Measurements from ENCODE around the gene SYNRG. TPM values are rescaled to one million over a fixed set of nuclear protein-coding genes. Genes with fewer than 3 reads are reported as not detected.

The SYNRG gene
- total and polyA plus RNA-seq, 4 donors = 5.9 to 67.4 (median 22.3) TPM

GRCh38 chr17:37568350-37569053 is 40.7 kb downstream of the SYNRG start:
- no peak overlapping the region for H3K9ac ChIP-seq (ENCODE audit: insufficient read depth in 1 of 2, low read length in 2 of 2)
- H3K27me3 ChIP-seq (ENCODE audit: control insufficient read depth in 3 of 3, insufficient read depth in 3 of 3, low read length in 2 of 3) = no peaks in the 10 kb centered on the region
- 97 to 99% methylated on average over 2 of the region's 2 CpGs for WGBS, 2 donors
- no peak for ATAC-seq (ENCODE audit: insufficient read depth, low FRiP score)
- H3K9me3 ChIP-seq (ENCODE audit: control insufficient read depth in 4 of 4, insufficient read depth in 3 of 4, low read length in 3 of 4) = no peaks in the 10 kb centered on the region
- no peak for DNase-seq
- no peak for TF ChIP-seq CTCF (IDR thresholded peaks at IDR 0.05; ENCODE audit: control extremely low read depth, extremely low read depth)
- H3K27ac ChIP-seq (ENCODE audit: low read depth in 1 of 2, low read length in 1 of 2) = no peak overlapping the region
- H3K4me1 ChIP-seq (ENCODE audit: control insufficient read depth in 5 of 5, insufficient read depth in 5 of 5, low read length in 5 of 5) = no peaks in the 10 kb centered on the region
- peaks cover 13 to 43% (median 21%) of the 10 kb centered on the region in 4 donors for H3K36me3 ChIP-seq (ENCODE audit: control insufficient read depth in 4 of 4, insufficient read depth in 4 of 4, low read length in 4 of 4)
- no peak overlapping the region for H3K4me3 ChIP-seq

- H3K36me3 ChIP-seq (ENCODE audit: control insufficient read depth in 4 of 4, insufficient read depth in 4 of 4, low read length in 4 of 4) = peaks cover 12 to 37% (median 19%) of the 10 kb centered on the region in 4 donors
These were observed 41.7 kb downstream of the SYNRG start for GRCh38 chr17:37567538-37567937.

GRCh38 chr17:37567137-37567536 is 42.1 kb downstream of the SYNRG start:
- Histone ChIP-seq H3K36me3 (ENCODE audit: control insufficient read depth in 4 of 4, insufficient read depth in 4 of 4, low read length in 4 of 4) (peaks cover 10 to 33% (median 18%) of the 10 kb centered on the region in 4 donors), H3K4me3 (no peak overlapping the region)
- no peak for ATAC-seq (ENCODE audit: insufficient read depth, low FRiP score)

More at GRCh38 chr17:37567538-37567937, 41.7 kb downstream of the SYNRG start:
- ATAC-seq (ENCODE audit: insufficient read depth, low FRiP score) = no peak
- H3K4me1 ChIP-seq (ENCODE audit: control insufficient read depth in 5 of 5, insufficient read depth in 5 of 5, low read length in 5 of 5) = no peaks in the 10 kb centered on the region
- no peak overlapping the region for H3K9ac ChIP-seq (ENCODE audit: insufficient read depth in 1 of 2, low read length in 2 of 2)
- H3K27me3 ChIP-seq (ENCODE audit: control insufficient read depth in 3 of 3, insufficient read depth in 3 of 3, low read length in 2 of 3) = no peaks in the 10 kb centered on the region
- DNase-seq = no peak
- TF ChIP-seq CTCF (IDR thresholded peaks at IDR 0.05; ENCODE audit: control extremely low read depth, extremely low read depth) = no peak
- H3K27ac ChIP-seq (ENCODE audit: low read depth in 1 of 2, low read length in 1 of 2) = no peak overlapping the region
- no peak overlapping the region for H3K4me3 ChIP-seq
- no peaks in the 10 kb centered on the region for H3K9me3 ChIP-seq (ENCODE audit: control insufficient read depth in 4 of 4, insufficient read depth in 3 of 4, low read length in 3 of 4)
- 93 to 100% methylated on average over 4 of the region's 4 CpGs for WGBS, 2 donors

More at GRCh38 chr17:37567137-37567536, 42.1 kb downstream of the SYNRG start:
- no peaks in the 10 kb centered on the region for H3K27me3 ChIP-seq (ENCODE audit: control insufficient read depth in 3 of 3, insufficient read depth in 3 of 3, low read length in 2 of 3)
- H3K4me1 ChIP-seq (ENCODE audit: control insufficient read depth in 5 of 5, insufficient read depth in 5 of 5, low read length in 5 of 5) = no peaks in the 10 kb centered on the region
- no peak for TF ChIP-seq CTCF (IDR thresholded peaks at IDR 0.05; ENCODE audit: control extremely low read depth, extremely low read depth)
- H3K9me3 ChIP-seq (ENCODE audit: control insufficient read depth in 4 of 4, insufficient read depth in 3 of 4, low read length in 3 of 4) = no peaks in the 10 kb centered on the region
- no peak overlapping the region for H3K9ac ChIP-seq (ENCODE audit: insufficient read depth in 1 of 2, low read length in 2 of 2)
- no peak for DNase-seq
- WGBS, 2 donors = 83 to 96% methylated on average over 2 of the region's 2 CpGs
- no peak overlapping the region for H3K27ac ChIP-seq (ENCODE audit: low read depth in 1 of 2, low read length in 1 of 2)

All from lung (tissue), 12 donors.